GM19324 (cell line): ENCODE measurements around the gene FKBP15.

Experiments
- ATAC-seq: cut with Tn5 transposase; IDR thresholded peaks from one replicate; pipeline ENCODE4 v1.9.1; 2021; ENCODE audit warnings: mild to moderate bottlenecking, moderate library complexity; ENCODE audit not compliant: unreplicated experiment, low FRiP score

The FKBP15 gene

DNA sequence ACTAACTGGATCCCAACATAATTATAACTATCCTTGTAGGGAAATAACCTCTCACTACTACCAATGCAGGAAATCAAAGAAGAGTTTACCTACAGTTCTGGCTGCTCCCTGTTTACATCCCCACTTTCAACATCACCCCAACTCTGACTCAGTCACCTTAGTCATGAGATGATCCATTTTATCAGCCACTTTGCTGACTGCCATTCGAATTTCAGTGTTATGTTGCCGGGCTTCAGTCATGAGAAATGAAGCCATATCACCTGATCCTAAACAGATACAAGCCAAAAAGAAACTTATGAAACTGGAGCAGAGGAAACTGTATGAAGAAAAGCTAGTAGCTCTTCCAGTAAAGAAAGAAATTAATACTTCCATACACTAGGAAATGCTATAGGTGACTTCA lies 36.5 kb downstream of the FKBP15 start:
- ATAC-seq: no peak

DNA sequence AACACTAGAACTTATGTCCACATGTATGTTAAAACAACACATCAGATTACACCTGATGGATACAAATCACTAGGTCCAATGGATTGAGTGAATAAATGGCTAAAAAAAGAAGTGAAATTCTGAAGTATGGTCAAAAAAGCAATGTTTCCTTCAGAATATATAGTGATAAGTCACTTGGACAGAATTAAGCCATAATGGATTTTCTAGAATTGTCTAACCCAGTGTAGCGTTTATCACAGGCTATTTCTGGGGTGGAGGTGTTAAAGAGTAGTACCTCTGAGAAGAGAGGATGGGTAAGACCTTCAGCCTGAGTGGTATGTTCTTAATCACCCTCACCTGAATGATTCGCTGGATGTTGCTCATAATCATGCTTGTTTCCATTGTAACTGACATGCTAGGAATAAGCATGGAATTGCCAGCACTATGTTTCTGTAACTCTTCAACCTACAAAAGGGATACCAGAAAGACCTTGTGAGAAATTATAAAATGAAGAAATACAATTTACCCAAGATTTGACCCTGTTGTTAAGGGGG lies 37.1 kb downstream of the FKBP15 start:
- no peak for ATAC-seq

DNA sequence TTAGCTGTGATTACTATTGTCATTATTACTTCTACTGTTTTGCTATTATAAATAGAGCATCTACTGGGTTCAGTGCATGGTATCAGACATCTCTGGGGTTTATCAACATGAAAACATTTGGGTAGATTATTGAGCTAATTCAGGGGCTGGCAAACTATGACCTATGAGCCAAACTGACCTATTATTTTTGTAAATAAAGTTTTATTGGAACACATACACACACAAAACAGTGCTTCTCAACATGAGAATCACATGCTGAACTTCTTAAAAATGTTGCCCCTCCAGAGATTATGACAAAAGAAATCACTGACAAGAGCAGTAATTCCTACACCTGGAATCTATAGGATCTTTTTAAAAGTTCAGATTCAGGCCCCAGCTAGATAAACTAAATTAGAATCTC lies 39.9 kb downstream of the FKBP15 start:
- ATAC-seq: no peak

DNA sequence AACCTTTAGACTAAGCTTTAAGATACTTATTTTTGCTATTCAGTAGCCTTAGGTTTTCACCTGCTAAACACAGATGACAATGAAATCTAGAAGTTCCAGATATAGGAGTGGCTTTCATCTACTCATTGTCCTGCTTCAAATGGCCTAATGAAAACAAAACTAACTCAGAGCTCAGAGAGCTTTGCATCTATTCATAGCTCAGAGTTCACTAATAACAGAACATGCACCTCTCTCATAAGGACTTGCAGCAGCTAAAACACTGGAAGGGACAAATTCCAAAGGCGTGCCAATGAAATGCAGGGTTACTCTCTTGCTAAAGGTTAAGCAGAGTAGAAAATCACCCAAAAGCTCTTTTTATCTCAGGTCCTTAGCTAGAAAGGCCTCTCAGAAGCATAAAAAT lies 41.2 kb downstream of the FKBP15 start:
- peak; percentile 49 for ATAC-seq

DNA sequence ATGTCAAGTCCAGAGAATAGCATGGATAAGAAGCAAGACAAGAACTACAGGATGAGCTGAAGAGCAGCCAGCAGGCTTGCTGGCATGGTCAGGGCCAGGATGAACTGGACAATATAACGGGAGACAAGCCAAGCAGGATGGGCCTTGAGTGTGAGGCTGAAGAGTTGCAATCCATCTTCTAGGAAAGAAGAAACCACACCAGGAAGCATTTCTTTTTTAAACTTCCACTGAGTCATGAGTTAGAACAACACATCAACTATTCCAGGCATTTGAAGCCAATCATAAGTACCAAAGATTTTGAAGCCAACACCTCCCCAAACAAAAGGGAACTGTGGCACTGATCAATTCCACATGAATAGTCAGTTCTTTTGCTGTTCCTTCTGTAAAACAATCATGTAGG lies 43.0 kb downstream of the FKBP15 start:
- no peak for ATAC-seq

DNA sequence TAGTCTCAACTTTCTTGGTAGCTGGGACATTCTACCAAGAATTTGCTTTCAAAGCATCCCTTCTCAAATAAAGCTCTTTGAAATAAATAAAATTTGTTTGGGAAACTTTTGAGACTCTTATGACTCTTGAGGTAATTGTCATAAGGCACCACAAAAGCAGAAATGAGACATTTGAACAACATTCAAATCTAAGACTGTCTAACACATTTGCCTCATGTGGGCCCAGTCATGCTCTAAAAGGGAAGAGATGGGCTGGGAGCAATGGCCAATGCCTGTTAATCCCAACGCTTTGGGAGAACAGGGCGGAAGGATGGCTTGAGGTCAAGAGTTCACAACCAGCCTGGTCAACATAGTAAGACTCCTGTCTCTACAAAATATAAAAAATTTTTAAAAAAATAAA lies 43.8 kb downstream of the FKBP15 start:
- no peak for ATAC-seq

DNA sequence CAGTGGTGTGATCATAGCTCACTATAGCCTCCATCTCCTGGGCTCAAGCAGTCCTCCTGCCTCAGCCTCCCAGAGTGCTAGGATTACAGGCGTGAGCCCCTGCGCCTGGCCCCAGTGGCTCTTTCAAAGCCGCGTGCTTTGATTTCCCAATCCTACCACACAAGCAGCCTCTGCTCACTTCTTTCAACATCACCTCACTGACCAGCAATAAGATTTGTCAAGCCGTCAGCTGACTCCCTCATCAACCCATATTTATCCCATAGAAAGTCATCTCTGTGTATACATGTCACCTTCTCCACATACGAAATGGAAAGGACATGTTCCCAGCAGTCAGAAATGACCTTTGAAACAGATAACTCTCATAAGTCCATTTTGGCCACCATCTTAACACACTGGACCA lies 44.3 kb downstream of the FKBP15 start:
- no peak for ATAC-seq

DNA sequence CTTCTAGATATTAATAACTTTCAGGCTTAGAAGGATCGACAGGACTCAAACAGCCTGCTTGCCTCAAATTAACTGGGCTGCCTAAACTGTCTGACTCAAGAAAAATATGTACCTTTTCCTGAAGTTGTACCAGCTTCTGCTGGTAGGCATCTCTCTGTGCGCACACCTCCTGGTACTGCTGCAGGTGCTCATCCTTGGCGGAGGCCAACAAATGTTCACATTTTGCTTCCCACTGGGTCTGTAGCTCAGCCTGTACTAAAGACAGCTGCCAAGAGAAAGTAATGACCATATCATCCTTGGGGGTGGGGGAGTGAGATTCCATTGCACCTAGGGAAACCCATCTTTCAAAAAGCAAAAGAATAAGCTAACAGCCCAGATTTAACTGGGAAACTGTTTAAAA lies 47.7 kb downstream of the FKBP15 start:
- ATAC-seq: no peak

DNA sequence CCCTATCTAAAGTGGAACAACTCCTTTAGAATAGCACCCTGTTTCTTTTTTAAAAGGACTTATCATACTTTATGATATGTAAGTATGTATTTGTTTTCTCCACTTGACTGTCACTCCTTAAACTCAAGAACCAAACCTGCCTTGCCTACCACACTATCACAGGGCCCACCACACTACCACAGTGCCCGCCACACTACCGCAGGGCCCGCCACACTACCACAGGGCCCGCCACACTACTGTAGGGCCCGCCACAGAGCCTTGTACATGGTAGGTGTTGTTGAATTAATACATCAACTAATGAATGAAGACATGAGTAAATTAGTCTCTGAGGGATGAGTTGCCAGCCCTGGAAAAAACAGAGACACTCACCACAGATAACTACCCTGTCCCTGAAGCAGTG lies 52.3 kb downstream of the FKBP15 start:
- no peak for ATAC-seq

DNA sequence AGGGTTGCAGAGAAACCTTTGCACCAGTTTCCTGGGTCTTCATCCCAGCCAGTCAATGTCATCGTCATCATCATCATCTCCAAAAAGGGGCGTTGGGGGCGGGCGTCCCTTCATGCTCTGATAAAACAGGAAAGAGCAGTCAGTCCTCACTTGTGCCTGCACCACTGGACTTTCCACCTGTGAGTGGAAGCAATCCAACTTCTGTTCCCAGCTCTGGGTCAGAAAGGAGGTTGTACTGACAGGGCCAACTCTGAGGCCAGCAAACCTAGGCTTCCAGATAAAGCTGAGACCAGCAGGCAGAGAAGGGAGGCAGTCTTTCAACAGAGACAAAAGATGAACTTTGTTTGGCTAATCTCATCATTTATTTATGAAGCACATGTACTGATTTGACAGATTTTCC lies 55.0 kb downstream of the FKBP15 start:
- no peak for ATAC-seq

DNA sequence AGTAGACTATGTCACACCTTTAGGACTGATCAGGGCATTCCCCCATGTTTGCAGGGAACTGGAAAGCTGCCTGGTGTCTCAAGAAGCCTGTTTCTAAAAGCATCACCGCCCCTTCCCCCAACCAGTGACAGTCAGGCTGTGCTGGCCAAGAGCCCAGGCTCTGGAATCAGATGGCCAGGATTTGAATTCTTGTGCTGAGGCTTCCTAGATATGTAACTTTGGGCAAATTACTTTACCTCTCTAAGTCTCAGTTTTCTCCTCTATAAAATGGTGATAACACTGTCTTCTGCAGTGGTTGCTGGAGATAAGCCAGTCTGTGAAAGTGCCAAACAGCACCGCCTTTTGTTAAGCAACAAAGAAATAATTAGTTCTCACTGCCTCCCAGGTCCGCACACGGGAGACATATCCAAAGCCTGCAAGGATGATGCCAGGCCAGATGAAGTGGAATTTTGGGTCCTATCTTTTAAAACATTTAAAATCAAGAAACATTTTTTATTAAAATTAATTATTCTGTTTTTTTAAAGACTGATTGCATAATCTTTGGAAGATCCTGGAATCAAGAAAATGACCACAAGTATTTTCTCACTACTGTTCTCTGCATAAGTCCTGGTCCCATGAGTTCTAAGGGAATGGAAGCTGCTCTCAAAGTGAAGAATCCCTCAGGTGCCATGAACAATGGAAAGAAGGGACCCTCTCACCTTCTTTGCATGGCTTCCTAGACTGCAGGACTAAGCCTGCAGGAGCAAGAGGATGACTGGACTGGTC lies 56.4 kb downstream of the FKBP15 start:
- no peak for ATAC-seq

DNA sequence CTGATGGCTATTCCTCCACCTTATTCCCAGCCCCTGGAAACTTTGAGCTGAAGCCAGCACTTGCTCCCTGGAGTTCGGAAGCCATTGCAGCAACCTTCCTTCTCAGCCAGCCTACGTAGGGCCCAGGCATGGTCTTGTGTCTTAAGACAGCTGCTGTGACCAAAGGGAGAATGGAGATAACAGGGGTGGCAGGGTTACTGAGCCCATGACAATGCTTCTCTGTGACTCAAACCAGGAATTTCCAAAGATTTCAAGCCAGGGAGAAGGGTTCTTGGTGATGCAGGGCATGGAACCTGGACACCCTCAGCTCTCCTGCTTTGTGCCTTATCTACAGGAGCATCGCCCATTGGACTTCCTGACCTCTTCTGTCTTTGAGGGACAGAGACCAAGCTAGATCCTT lies 58.1 kb downstream of the FKBP15 start:
- ATAC-seq: no peak

DNA sequence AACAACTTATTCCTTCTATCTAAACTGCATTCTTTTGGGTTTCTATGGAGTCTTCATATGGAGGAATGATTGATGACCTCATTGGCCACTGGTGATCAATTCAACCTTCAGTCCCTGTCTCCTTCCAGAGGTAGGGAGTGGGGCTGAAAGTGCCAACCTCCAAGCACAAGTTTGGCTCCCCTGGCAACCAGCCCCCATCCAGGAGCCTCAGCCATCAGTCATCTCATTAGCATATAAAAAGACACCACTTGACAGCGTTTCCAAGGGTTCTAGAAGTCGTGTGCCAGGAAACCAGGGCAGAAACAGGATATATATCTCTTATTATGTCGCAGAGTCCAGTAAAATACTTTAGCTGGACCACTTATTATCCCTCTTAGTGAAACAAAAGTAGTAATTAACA lies 60.5 kb downstream of the FKBP15 start:
- ATAC-seq: no peak

DNA sequence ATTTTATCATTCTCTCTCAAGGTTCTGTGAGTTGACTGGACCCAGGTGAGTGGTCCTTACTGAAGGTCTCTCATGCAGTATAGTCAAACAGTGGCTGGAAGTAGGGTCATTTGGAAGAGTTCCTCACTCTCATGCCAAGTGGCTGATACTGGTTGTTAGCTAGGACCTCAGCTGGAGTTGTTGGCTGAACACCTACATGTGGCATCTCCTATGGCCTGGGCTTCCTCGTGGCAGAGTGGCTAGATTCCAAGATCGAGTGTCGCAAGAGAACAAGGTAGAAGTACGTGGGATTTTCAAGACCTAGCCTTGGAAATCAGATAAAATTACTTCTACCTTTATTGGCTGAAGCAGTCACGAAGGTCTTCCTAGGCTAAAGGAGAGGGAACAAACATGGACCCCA lies 62.6 kb downstream of the FKBP15 start:
- ATAC-seq: no peak

DNA sequence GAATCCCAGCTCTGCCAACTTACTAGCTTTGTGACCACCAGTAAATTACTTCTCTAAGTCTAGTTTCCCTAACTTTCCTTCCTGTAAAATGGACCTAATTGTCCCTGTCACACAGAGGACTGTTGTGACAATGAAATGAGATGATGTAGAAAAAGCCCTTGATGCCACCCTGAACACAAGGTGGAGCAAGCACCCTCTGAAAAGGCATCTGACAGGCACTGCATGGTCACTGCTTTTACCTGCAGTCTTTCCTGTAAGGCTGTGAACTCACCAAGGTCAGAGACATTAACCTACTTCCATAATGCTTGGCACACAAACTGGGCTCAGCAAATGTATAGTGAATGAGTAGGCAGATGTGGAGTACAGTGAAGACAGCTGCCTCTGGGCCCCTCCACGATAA lies 64.2 kb downstream of the FKBP15 start:
- ATAC-seq: no peak

DNA sequence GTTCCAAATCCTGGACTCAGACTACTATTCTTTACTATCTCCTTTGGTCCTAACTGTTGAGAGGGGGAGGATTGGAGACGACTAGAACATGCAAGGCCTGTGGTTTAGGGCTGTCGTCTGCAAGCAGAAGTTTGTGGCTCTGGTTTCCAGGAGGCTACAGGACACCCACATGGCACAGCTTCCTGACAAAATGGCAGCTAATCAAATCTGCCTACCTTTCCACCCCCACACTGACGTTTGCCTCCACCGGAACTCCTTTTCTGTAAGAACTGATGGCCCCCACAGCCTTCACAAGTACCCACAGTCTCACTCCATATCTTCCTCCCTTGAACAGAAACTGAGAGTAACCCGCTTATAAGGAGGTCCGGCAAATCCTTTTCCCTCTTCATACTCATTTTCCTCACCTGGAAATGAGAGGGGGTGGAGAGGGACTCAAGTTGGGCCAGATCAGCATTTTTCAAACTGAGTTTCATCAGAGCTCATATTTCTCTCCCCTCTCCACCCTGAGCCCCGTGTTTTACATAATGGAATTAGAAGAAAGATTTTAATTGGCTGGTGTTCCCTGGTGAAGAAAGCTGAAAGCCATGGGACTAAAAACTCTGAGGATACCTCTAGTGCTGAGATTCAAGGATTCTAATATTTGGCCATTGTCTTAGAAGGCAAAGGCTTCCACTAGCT lies 65.0 kb downstream of the FKBP15 start:
- no peak for ATAC-seq

DNA sequence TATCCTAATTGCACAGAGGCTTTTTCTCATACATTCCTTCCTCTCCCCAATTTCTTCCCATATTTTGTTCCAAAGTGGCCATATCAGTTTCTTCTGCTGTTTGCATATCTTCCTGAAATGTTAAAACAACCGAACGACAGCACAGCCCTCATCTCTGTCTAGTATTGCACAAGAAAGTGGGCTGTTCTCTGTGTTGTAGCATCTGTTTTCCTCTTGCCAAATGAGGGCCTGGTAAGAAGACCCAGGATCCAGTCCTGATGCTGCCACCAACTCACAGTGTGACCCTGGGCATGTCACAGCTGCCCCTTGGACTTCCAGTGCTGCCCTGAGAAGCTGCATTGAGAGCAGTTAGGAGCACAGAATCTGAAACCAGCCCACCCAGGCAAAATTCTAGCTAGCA lies 66.1 kb downstream of the FKBP15 start:
- no peak for ATAC-seq

DNA sequence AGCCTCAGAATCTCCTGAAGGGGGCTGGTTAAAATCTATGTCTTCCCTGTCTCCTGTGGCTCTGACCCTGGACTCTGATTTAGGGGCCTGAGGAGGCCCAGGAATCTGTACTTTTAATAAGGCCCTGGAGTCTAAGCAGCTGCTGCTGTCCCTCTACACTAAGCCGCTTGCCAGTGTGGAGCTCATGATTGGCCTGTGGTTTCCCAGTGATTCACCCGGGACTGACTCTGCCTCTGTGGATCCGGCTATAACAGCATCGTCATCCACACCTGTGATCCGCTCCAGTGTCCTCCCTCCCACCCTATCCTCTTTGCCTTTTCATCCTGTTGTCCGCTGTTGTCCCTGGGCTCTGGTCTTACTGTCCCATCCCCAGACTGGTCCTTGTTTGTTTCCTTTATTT lies 66.6 kb downstream of the FKBP15 start:
- ATAC-seq: no peak

DNA sequence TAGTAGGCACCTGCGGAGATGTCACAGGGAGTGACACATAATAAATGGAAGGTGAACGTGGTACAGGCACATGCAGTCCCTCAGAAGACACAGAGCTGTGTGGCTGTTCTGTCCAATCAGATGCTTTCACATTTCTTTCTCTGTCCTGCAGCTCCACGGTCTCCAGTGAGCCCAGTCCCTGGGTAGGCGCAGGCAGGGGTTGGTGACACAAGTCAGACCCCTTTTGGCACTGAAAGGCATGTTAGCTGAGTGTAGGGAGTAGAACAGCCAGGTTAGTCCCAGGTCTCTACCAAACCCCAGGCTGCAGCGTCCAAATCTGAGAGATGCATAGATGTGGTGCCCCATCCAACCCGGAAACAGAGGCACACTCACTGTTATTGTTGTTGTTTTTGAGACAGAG lies 67.5 kb downstream of the FKBP15 start:
- no peak for ATAC-seq

DNA sequence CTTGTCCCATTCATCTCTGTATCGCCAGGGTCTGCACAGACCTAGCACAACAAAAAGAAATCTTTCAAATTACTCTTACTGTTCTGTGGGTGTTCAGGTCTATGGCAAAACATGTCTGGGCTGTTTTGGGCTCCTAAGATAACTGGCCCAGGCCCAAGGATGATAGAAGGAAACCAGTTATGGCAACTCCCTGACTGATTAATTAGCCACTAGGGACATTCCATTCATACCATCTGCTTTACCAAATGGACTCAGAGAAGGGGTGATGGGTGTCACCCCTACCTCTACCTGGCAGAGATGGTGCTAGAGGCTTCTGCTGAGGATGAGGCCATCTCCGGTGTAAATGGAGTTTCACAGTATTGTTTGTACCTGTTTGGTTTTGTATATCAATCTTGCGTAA lies 68.4 kb downstream of the FKBP15 start:
- no peak for ATAC-seq

DNA sequence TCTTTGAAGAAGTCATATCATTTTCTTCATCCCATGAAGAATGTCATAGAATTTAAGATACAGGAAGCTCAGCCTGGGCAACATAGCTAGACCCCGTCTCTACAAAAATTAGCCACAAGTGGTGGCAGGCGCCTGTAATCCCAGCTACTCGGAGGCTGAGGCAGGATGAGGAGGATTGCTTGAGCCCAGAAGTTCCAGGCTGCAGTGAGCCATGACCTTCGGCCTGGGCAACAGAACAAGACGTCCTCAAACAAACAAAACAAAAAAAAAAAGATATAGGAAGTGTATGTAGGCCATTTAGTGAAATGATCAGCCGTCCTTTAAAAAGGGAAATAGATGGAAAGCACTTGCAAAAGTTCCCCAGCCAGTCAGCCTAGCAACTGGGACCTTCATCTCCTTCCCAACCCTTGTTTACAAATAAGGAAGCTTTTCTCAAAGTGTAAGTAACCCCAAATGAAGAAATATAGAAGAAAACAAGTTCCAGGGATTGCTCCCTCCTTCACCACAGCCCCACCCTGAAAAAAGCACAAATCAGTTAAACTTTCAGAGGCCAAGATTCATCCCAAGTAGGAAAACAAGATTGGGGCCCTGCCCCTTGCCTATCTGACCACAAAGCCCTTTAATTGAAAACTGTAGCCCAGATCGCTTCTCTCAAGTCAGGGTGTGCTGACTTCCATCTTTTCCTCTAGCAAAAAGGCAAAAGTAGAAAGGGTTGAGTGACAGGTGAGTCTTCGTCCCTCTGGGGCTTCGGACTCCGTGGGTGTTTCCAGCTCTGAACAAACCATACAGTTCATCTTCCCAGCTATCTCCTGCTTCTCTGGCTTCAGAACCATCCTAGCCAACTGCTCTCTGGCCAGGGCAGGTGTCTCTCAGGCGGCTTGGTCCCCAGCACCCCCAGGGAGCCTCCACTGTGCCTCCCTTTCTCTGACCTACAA lies 69.1 kb downstream of the FKBP15 start:
- ATAC-seq: no peak
